ENCODE measurements around the gene NXPH3. TPM values are rescaled to one million over a fixed set of nuclear protein-coding genes. Genes with fewer than 3 reads are reported as not detected.
A peak's percentile ranks its signal among the peaks of the same experiment; 100 is the strongest.

NXPH3 gene
- total and polyA plus RNA-seq, 2 of the 13 experiments (the other 11 are each of a cell fraction or from before 2014, with no cell fraction given): 0.04 to 0.58 TPM

GRCh38 chr17:49595328-49595727 lies 19.7 kb downstream of the NXPH3 start (continued):
- TF ChIP-seq ZNF775 (CRISPR knock-in tag; IDR thresholded peaks at IDR 0.05; ENCODE audit: borderline replicate concordance) (no peak), IRF2 (CRISPR knock-in tag; IDR thresholded peaks at IDR 0.05) (peak; percentile 23; the same call in 1 of the 2 replicates), ZNF530 (CRISPR knock-in tag; IDR thresholded peaks at IDR 0.05; ENCODE audit: low read depth) (no peak), ZNF512 (CRISPR knock-in tag; IDR thresholded peaks at IDR 0.05) (no peak), SOX5 (CRISPR knock-in tag; IDR thresholded peaks at IDR 0.05; ENCODE audit: borderline replicate concordance) (peak; percentile 14; the same call in 1 of the 2 replicates), HOXA5 (CRISPR knock-in tag; IDR thresholded peaks at IDR 0.05) (no peak), ZNF121 (CRISPR knock-in tag; IDR thresholded peaks at IDR 0.05) (no peak), E2F2 (CRISPR knock-in tag; IDR thresholded peaks at IDR 0.05; ENCODE audit: borderline replicate concordance) (no peak), REXO4 (CRISPR knock-in tag; IDR thresholded peaks at IDR 0.05; ENCODE audit: borderline replicate concordance) (no peak), TCF7L2 (IDR thresholded peaks at IDR 0.05; ENCODE audit: low read depth, low read length) (no peak), ZNF24 (IDR thresholded peaks at IDR 0.05) (no peak), ZXDC (CRISPR knock-in tag; IDR thresholded peaks at IDR 0.05) (no peak), ZMYM4 (CRISPR knock-in tag; IDR thresholded peaks at IDR 0.05) (peak; percentile 13; the same call in 1 of the 2 replicates), ZNF777 (CRISPR knock-in tag; IDR thresholded peaks at IDR 0.05) (no peak), GABPA (IDR thresholded peaks at IDR 0.05; ENCODE audit: low read depth, low read length) (no peak), GABPA (CRISPR knock-in tag; IDR thresholded peaks at IDR 0.05; ENCODE audit: low read depth) (0 out of 2 replicates have a peak, but pooled peaks have one; percentile 9), GLMP (CRISPR knock-in tag; IDR thresholded peaks at IDR 0.05; ENCODE audit: borderline replicate concordance) (no peak), ZNF878 (CRISPR knock-in tag; IDR thresholded peaks at IDR 0.05) (0 out of 2 replicates have a peak, but pooled peaks have one; percentile 24), ZNF782 (CRISPR knock-in tag; IDR thresholded peaks at IDR 0.05; ENCODE audit: borderline replicate concordance) (no peak), ZNF639 (CRISPR knock-in tag; conservative IDR thresholded peaks at IDR 0.05) (no peak)

Data from HepG2 (cell line).